ENCODE data around the gene FGB.
A peak's percentile ranks its signal among the peaks of the same experiment; 100 is the strongest.

FGB gene

DNA sequence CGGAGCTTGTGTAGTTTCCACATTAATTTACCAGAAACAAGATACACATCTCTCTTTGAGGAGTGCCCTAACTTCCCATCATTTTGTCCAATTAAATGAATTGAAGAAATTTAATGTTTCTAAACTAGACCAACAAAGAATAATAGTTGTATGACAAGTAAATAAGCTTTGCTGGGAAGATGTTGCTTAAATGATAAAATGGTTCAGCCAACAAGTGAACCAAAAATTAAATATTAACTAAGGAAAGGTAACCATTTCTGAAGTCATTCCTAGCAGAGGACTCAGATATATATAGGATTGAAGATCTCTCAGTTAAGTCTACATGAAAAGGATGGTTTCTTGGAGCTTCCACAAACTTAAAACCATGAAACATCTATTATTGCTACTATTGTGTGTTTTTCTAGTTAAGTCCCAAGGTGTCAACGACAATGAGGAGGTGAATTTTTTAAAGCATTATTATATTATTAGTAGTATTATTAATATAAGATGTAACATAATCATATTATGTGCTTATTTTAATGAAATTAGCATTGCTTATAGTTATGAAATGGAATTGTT is at the start of gene FGB:
Gene FGB (plus strand): TSS at position 315 of the 558 bp plus-strand sequence. CDS start 8 bp downstream, at position 323.
- DNase-seq: no peak

DNA sequence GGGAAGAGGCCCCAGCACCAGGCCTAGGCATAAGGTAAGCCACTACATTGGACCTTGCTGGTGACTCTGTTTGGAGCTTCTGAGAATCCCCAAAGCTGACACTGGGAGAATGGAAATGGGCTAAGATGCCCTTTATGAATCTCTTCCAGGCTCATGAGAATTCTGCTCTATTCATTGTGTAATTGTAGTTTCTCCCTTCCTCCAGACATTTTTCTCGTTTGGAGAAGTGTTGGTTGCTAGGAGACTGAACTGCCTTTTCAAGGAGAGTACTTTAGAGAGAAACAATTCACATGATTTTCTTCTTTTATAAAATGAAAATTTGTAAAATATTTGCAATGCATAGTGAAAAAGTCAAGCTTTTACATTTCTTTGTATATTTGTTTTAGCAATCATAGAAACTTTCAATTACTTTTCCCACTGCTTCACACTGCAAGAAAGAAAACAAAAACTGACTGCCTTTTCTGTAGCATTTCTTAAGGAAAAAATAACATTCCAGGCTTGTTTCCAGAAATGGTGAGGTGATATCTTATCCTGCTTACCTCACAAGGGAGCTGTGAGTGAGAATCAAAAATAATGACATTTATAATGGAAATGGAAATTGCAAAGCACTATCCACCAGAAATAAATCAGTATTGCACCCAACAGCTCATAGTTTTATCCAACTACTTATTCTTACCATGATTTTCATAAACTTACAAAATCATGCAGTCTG is 46.3 kb upstream of the FGB start:
- DNase-seq: no peak

DNA sequence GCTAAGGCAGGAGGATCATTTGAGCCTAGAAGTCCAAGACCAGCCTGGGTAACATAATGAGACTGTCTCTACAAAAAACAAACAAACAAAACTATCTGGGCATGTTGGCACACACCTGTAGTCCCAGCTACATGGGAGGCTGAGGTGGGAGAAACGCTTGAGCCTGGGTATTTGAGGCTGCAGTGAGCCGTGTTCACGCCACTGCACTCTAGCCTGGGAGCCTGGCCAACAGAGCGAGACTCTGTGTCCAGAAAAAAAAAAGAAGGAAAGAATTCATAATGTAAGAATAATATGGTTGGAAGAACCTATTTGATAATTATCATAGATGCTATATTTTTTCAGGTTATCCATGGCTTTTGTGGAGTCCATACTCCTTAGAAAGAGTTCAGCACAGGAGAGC is 45.2 kb upstream of the FGB start:
- no peak for DNase-seq

DNA sequence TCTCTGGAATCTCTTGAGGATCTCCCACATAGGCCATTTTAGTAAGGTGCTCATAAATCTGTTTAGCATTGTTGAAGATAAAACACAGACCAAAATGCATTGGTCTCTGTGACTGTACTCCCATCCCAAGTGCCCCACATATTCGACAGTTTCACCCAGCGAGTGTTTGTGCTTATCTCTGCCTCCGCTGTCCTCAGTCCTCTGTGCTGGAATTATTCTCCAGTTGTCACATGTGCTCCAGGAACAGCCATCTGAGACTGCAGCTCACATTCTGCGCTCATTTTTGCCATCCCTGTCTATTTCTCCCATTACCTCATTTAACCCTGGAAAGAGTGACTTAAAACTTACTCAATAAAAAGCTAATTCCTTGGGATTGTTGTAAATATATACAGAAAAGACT is 43.6 kb upstream of the FGB start:
- no peak for DNase-seq

DNA sequence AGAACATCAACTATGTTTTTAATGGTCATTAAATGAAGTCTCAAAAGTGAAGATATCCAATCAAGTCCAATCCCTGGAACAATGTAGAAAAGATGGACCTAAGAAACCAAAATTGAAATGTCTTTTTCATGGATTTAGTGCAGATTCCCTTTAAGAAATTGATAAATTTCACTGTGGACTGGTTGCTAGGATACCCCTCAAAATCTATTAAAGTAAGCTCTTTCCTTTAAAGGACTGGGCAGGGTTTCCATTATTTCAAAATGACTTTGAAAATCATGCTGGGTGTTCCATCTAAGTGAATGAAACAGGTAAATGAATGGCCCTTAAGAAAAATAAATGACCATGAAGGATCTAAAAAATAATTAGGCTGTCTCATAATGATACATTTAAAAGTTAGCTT is 41.2 kb upstream of the FGB start:
- no peak for DNase-seq

DNA sequence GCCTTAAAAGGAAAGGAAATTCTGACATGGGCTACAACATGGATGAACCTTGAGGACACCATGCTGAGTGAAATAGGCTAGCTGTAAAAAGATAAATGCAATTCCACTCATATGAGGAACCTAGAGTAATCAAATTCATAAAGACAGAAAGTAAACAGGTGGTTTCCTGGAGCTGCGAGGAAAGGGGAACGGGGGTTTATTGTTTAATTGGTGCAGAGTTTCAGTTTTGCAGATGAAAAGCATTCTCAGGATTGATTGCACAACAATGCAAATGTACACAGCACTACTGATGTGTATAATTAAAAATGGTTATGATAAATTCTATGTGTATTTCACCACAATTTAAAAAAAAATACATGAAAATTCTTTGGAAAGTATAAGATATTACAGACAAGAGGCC is 36.7 kb upstream of the FGB start:
- no peak for DNase-seq

DNA sequence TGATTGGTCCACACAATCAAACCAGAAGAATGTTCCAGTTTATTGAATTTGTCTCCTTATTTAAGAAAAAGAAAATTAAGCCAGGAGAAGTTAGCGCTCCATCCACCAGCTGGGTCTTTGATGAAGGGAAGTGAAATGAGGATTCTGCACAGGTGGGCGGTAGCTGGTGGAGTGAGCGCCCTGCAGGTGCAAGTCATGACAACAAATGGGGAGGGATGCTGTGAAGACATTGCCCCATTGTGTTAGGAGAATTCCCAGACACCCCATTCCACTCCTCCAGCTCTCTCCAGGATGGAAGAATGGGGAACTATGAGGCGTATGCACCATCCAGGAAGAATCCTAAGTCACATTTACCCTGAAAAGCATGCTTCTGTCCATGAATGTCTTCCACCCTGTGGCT is 35.5 kb upstream of the FGB start:
- no peak for DNase-seq

DNA sequence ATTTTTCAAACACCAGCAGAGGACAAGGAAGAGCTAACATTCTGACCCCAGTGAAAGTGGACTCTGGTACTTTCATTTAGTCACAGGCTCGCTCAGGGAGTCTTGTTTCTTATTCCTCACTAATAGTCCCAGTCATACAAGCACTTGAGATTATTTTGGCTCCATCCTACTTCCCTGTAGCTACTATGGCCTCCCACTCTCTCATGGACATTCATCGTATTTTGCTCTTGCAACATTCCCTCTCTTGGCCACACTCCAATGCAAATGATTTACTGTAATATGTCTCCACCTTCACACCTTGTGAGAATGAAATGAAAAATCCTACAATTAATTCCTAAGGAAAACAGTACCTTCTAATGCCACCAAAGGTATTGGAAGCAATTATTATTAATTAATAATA is 33.9 kb upstream of the FGB start:
- DNase-seq: no peak

DNA sequence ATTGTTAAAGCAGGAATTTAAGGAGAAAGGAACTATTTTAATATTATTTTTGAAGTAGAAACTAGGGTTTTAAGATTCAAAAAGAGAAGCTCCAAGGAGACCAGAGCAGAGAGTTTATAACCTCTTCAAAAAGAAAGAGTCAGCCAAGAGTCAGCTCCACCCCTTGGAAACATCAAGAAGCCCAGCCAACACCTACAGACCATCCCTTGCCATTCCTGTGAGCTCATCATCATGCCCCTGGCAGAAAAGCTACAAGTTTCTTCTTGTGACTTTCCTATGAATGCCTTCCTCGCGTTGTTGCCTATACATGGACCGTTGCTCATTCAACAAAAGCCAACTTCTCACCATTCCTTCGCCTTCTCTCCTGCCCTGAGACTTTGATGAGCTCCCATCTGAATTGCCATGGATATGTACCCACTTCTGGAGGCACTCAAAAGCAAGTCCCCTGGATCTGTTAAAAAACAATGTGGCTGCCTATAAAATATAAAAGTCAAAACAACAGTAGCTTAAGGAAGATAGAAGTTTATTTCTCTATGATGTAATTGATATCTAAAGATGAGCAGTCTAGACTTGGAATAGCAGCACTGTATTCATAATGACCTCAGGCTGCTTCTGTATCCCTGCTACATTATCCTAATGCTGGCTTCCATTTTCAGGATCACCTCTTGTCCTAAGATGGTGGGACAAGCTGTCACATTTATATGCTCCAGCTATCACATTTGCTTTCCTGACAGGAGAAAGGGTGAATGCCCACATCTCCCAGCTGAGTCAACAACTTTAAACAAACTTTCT is 32.9 kb upstream of the FGB start:
- no peak for DNase-seq

DNA sequence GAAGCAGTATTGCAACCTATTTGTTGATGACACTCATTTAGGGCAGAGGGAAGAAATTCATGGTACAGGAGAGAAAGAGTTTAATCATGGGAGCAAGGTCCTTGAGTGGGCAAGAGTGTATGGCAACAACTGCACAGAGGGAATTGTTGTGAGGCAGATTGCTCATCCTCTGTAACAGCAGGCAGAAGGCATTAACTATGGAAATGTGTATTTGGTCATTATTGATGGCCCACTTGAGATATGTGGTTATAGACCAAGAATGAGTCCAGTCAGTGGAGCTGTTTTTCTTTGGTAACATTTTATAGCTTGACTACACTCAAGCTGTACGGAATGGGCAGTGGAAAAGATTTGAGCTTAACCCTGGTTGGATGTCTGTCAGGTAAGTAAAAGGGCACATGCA is 28.5 kb upstream of the FGB start:
- no peak for DNase-seq

DNA sequence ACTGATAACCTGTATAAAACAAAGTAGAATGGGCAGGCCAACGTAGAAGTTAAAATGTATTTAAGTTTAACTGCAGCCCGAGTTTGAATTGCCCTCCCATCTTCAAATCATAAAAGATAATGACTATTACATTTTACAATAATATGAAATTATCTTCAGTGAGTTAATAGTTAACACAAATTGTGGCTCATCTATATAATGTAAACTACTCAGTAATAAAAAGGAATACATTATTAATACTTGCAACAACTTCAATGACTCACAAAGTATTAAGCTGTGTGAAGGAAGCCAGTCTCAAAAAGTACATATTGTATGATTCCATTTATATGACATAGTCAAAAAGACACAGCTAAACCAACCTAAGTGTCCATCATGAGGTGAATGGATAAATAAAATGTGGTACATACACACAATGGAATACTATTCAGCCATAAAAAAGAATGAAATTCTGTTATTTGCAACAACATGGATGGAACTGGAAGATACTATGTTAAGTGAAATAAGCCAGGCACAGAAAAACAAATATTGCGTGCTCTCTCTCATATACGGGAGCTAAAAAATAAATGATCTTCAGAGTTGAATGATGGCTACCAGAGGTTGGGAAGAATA is 20.4 kb upstream of the FGB start:
- DNase-seq: no peak

DNA sequence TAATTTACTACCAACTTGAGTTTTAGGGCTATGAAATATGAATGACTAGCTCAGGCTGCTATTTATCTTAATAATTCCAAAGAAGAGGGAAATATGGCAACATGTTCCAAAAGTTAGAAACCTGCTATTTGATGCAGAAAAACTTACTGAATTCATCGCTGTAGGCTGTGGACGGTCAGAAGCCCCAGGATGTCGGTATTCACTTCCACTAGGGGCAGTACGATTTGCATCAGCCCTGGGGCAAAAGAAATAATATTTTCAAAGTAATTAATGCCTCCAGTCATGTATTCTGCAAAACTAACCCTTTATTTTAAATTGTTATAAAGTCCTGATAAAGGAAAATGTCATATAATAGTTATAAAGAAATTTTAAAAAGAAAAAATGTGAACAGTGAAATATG is 17.1 kb upstream of the FGB start:
- no peak for DNase-seq

DNA sequence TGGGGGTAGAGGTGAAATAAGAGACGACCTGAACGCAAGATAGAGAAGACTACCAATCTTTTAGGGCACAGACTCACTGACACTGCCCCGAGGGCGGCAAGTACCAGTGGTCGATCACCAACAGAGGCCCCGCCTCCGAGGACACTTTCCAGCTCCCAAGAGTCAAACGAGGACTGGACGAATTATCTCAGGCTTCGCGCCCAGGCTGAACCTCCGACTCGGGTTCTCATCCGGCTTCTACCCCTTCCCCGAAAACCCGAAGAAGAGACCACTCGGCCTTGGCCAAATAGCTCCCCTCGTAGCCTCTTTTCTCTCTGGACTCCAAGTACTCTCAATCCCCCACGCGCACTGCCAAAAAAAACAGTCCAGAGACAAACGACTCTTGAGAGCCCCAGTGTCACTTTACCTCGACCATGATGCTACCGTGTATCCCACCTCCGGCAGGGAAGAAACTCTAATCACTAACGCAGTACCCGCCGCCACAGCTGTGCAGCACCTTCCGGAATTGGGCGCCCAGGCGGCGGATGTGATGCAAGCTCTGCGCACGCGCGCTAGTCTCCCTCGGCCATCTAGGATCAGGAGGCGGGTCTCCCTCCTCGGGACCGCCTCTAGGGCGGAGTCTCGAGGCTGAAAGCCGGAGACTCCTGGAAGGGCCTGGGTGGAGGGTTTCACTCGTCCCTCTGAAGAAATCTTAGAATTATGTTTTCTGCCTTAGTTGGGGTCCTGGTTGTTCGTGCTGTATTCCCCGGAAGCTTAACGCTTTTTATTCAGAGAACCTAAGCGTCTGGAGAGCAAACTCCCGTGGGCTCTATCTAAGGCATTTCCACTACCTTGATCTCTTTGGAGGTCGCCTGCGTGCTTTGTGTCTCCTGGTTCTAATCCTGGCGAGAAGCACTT is 12.7 kb upstream of the FGB start, which contains the start of gene PLRG1:
Gene PLRG1 (minus strand): TSS at position 507 of the 897 bp plus-strand sequence. CDS start 92 bp downstream, at position 415.
- DNase-seq: peak; percentile 78

DNA sequence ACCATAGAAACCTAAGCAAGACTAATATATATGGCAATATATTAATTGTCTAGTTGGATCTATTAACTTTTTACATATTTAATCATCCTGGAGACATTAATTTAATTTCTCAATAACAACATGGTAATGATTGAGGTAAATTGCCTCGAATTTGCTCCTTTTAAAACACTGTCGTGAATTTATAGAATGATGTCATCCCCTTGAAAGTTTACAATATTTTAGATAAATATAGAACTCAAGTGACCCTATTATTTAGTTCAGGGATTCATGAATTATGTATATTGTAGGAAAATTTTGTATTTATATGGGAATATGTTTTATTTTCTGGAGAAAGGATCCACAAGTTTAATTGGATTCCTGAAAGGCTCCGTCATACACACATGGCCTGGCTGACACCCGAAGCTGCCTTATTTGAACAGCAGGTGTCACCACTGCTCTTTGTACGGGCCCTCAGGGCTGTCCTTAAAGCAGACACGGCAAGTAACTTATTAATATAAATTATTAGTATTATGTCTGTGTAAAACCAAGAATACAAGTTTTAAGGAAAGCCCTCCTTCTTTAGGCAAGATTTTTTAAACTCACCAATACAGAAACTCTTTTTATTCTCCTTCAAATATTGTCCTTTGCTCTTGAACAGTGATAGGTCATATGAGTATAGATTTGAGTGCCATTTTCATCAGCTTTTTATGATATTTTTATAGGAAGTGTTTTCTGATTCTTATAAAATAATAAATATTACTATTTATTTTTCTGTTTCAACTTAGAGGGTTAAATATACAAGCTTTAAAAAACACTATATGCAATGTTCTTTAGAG is 10.7 kb upstream of the FGB start:
- DNase-seq: no peak

DNA sequence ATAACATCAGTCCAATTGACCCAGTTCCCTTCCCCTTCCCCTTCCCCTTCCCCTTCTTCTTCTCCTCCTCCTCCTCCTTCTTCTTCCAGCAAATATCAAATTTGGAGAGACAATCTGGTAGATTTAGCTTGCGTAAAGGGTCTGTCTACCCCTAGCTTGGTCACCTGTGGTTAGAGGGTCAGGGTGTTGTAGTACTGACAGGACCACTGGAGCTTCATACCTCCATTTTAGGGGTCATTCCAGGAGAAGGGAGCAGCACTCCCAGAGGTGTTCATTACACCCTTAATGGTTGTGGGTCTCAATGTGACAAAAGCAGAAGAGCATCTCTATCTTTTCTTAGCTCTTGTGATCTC is 3.7 kb upstream of the FGB start:
- no peak for DNase-seq

DNA sequence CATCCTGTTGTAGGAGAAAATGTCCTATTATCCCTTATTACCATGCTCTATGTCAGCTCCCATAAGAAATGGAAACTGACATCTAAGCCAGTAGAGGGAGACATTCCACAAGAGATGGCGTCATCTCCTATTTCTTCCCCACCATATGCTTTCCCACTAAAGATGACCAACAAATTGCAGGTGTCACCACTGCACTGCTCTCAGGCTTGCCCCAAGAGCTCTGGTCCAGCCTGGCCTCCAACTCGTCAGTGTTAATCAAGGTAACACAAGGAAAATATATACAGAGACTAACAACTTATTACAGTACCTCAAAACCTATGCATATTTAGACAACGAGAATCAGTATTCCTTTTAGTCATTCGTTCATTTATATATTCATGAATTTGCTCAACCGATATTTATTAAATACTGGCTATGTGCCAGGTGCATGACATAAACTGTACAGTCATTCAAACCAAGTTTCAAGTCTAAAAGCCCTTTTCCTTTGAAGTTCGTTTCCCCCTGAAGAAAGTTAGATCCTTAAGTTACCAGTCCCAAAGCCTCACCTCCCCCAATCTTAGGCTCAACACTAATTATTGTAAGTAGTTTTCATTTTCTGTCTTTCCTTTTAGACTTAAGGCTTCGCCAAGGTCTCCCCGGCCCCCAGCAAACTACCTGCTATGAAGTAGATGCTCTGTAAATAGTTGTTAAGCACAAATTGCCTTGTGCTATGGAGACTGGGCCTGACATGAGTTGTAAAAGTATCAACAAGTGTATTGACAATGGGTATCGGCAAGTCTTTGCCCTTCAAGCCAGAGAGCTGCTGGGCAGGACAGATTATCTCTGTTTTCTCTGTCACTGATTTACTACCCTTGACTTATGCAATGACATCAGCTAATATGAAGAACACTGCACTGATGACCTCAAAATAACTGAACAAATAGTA is 3.1 kb upstream of the FGB start:
- DNase-seq: no peak

DNA sequence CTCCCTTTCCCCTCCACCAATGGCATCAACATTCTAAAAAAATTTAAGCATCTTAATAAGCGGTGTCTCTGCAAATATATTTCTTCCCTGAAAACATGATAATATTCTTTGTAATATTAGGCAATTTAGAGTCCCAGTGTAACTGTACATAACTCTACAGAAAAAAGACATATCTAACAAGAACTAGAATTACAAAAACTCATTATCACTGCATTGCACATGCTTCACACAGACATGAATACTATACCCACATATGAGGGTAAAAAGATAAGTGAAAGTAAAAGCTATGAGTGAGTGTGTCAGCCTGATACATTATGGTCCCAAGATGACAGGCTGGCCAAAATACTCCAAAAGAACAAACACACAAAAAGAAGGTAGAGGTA is 2.4 kb upstream of the FGB start:
- no peak for DNase-seq

DNA sequence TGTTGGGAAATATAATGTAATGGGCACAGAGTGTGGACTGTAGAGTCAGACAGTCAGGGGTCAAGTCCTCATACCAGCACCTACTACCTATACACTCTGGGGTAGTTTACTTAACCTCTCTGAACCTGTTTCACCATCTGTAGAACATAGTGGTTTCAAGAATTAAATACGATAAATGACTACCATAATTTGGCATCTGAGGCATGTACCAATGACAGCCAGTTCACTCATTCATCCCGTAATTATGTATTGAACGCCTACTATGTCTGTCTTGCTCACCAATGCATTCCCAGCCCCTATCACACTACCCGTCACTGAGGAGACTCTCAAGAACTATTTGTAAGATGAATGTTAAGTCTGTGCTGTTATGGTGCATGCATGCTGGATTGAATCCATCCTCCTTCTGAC is 2.0 kb upstream of the FGB start:
- DNase-seq: no peak

DNA sequence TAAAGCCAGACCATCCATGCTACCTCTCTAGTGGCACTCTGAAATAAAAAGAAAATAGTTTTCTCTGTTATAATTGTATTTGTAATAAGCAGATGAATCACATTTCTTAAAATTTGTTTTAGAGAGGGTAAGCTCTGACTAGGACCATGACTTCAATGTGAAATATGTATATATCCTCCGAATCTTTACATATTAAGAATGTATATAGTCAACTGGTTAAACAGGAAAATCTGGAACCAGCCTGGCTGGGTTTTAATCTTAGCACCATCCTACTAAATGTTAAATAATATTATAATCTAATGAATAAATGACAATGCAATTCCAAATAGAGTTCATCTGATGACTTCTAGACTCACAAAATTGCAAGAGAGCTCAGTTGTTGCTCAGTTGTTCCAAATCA is 1.5 kb downstream of the FGB start:
- no peak for DNase-seq

DNA sequence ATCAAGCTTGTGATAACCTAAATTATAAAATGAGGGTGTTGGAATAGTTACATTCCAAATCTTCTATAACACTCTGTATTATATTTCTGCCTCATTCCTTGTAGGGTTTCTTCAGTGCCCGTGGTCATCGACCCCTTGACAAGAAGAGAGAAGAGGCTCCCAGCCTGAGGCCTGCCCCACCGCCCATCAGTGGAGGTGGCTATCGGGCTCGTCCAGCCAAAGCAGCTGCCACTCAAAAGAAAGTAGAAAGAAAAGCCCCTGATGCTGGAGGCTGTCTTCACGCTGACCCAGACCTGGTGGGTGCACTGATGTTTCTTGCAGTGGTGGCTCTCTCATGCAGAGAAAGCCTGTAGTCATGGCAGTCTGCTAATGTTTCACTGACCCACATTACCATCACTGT is 2.9 kb downstream of the FGB start:
- DNase-seq: no peak

All from NCI-H1436 treated with DMSO at 0.1 percent for 48 hours (cell line).